Neural cell (in vitro differentiated cells): Measurements from ENCODE around the gene WDSUB1. TPM values are rescaled to one million over a fixed set of nuclear protein-coding genes. Genes with fewer than 3 reads are reported as not detected.

Experiments
- H2AFZ ChIP-seq: fragments of 200-600, 300-800 bp; sonication (generic), shearing (Covaris generic); 2 replicates; pipeline ENCODE4 v1.6.0; 2014; ENCODE audit warnings: low read depth, mild to moderate bottlenecking, antibody characterized with exemption, low read length, moderate library complexity
- H3F3A ChIP-seq: fragments of 200-600 bp; shearing (Covaris generic); 2 replicates; pipeline ENCODE4 v1.6.1; 2016; ENCODE audit warnings: mild to moderate bottlenecking, moderate library complexity, mixed read lengths, antibody characterized with exemption, low read length; ENCODE audit not compliant: insufficient read depth, poor library complexity, severe bottlenecking
- H3K27ac ChIP-seq: fragments of 200-600, 300-800 bp; sonication (generic), shearing (Covaris generic); 2 replicates; pipeline ENCODE4 v1.5.1; 2014; ENCODE audit warnings: mild to moderate bottlenecking, low read length, moderate library complexity
- H3K27me3 ChIP-seq: fragments of 300-800, 200-600 bp; sonication (generic), shearing (Covaris generic); 2 replicates; pipeline ENCODE4 v1.6.0; 2014; ENCODE audit warnings: mild to moderate bottlenecking, low read depth, low read length, moderate library complexity; ENCODE audit not compliant: insufficient read depth
- H3K36me3 ChIP-seq: fragments of 300-800, 200-600 bp; sonication (generic), shearing (Covaris generic); 2 replicates; pipeline ENCODE4 v1.5.1; 2014; ENCODE audit warnings: mild to moderate bottlenecking, antibody characterized with exemption, low read length, moderate library complexity; ENCODE audit not compliant: insufficient read depth
- H3K4me2 ChIP-seq: fragments of 300-800, 200-600 bp; sonication (generic), shearing (Covaris generic); 2 replicates; pipeline ENCODE4 v1.6.0; 2014; ENCODE audit warnings: mild to moderate bottlenecking, low read length
- H3K4me3 ChIP-seq: fragments of 300-800, 200-600 bp; sonication (generic), shearing (Covaris generic); 2 replicates; pipeline ENCODE4 v1.5.1; 2014; ENCODE audit warnings: mild to moderate bottlenecking, low read length, moderate library complexity
- H3K79me2 ChIP-seq: fragments of 200-600 bp; shearing (Covaris generic); replicated peaks from 2 replicates; pipeline ENCODE4 v1.6.0; 2014; ENCODE audit warnings: mild to moderate bottlenecking, low read length, moderate library complexity; ENCODE audit not compliant: insufficient read depth
- H3K9ac ChIP-seq: fragments of 300-800, 200-600 bp; sonication (generic), shearing (Covaris generic); 2 replicates; pipeline ENCODE4 v1.6.1; 2016; ENCODE audit warnings: mild to moderate bottlenecking, low read length, mixed read lengths
- H3K9me2 ChIP-seq: fragments of 200-600 bp; shearing (Covaris generic); 2 replicates; pipeline ENCODE4 v1.6.1; 2016; ENCODE audit warnings: mild to moderate bottlenecking, low read length, mixed read lengths; ENCODE audit not compliant: insufficient read depth
- H3K9me3 ChIP-seq: fragments of 200-600, 300-800 bp; sonication (generic), shearing (Covaris generic); 2 replicates; pipeline ENCODE4 v1.6.1; 2016; ENCODE audit warnings: mild to moderate bottlenecking, mixed run types, low read length, moderate library complexity, mixed read lengths
- H4K20me1 ChIP-seq: fragments of 200-600 bp; shearing (Covaris generic); 2 replicates; pipeline ENCODE4 v1.6.1; 2016; ENCODE audit warnings: mild to moderate bottlenecking, mixed run types; ENCODE audit not compliant: insufficient read depth
- CTCF ChIP-seq: fragments of 450-650 bp; IDR thresholded peaks from 2 replicates; pipeline ENCODE4 v1.5.1; 2014; ENCODE audit warnings: antibody characterized with exemption, mild to moderate bottlenecking, moderate library complexity; ENCODE audit not compliant: poor library complexity, severe bottlenecking
- EP300 ChIP-seq: fragments of 450-650 bp; conservative IDR thresholded peaks from 2 replicates; pipeline ENCODE4 v1.6.1; 2014; ENCODE audit warnings: antibody characterized with exemption, mild to moderate bottlenecking, moderate library complexity; ENCODE audit not compliant: poor library complexity, severe bottlenecking
- EZH2 ChIP-seq: fragments of 200-600, 300-800 bp; shearing (Covaris generic), sonication (generic); IDR thresholded peaks from 2 replicates; pipeline ENCODE4 v1.6.1; 2014; ENCODE audit warnings: antibody characterized with exemption, low read length, borderline replicate concordance, mild to moderate bottlenecking; ENCODE audit not compliant: insufficient read depth, poor library complexity, severe bottlenecking
- MXI1 ChIP-seq: fragments of 450-650 bp; conservative IDR thresholded peaks from 2 replicates; pipeline ENCODE4 v1.6.1; 2014; ENCODE audit warnings: antibody characterized with exemption, mild to moderate bottlenecking; ENCODE audit not compliant: poor library complexity, severe bottlenecking
- POLR2AphosphoS5 ChIP-seq: IDR thresholded peaks from 2 replicates; pipeline ENCODE4 v1.6.1; 2012
- RAD21 ChIP-seq: fragments of 450-650 bp; conservative IDR thresholded peaks from 2 replicates; pipeline ENCODE4 v1.6.1; 2014; ENCODE audit warnings: antibody characterized with exemption, mild to moderate bottlenecking, moderate library complexity
- REST ChIP-seq: IDR thresholded peaks from 2 replicates; pipeline ENCODE4 v1.6.1; 2012; ENCODE audit warnings: borderline replicate concordance
- SMC3 ChIP-seq: fragments of 450-650 bp; conservative IDR thresholded peaks from 2 replicates; pipeline ENCODE4 v1.6.1; 2014; ENCODE audit warnings: antibody characterized with exemption, mild to moderate bottlenecking, moderate library complexity; ENCODE audit not compliant: poor library complexity
- TAF1 ChIP-seq: IDR thresholded peaks from 2 replicates; pipeline ENCODE4 v1.6.1; 2012; ENCODE audit warnings: low read depth
- polyA plus RNA-seq: library from polyadenylated mRNA; depleted of rRNA; stranded (reverse); fragments of >200 nt; gene quantifications from 2 replicates; pipeline ENCODE4 v1.2.3, GENCODE V29; 2014

WDSUB1 gene
- polyA plus RNA-seq, 1 donor from 2014 or later, result 11.1 TPM

GRCh38 chr2:159286709-159287441 is 372 bp upstream of the WDSUB1 start:
- H3K79me2 ChIP-seq, result no peaks in the 10 kb centered on the region
- TF ChIP-seq TAF1, result no peak
- no peak for TF ChIP-seq REST
- peak; percentile 3 for TF ChIP-seq EP300
- H4K20me1 ChIP-seq, result no peaks in the 10 kb centered on the region
- no peaks in the 10 kb centered on the region for H3K36me3 ChIP-seq
- H3K9me2 ChIP-seq, result no peaks in the 10 kb centered on the region
- H3K27ac ChIP-seq, result no peak overlapping the region
- peak overlapping the region; percentile 65 for H3K4me2 ChIP-seq
- H2AFZ ChIP-seq, result peak overlapping the region; percentile 65
- H3K9ac ChIP-seq, result peak overlapping the region; percentile 63
- no peaks in the 10 kb centered on the region for H3K9me3 ChIP-seq
- peak overlapping the region; percentile 88 for H3K4me3 ChIP-seq
- no peaks in the 10 kb centered on the region for H3F3A ChIP-seq
- no peaks in the 10 kb centered on the region for H3K27me3 ChIP-seq

GRCh38 chr2:159285433-159285832 is 1.1 kb downstream of the WDSUB1 start:
- Histone ChIP-seq H4K20me1 (no peaks in the 10 kb centered on the region), H2AFZ (no peak overlapping the region), H3K9me2 (no peaks in the 10 kb centered on the region), H3K27ac (no peak overlapping the region), H3K4me2 (peak overlapping the region; percentile 76), H3K9me3 (no peaks in the 10 kb centered on the region), H3K27me3 (no peaks in the 10 kb centered on the region), H3K36me3 (no peaks in the 10 kb centered on the region), H3F3A (no peaks in the 10 kb centered on the region), H3K79me2 (no peaks in the 10 kb centered on the region), H3K9ac (no peak overlapping the region), H3K4me3 (peak overlapping the region; percentile 88)
- no peak for TF ChIP-seq EP300
- TF ChIP-seq TAF1, result no peak
- TF ChIP-seq MXI1, result no peak
- TF ChIP-seq RAD21, result no peak
- TF ChIP-seq SMC3, result no peak
- TF ChIP-seq CTCF, result no peak

- Histone ChIP-seq H3K9me2 (no peaks in the 10 kb centered on the region), H3K79me2 (no peaks in the 10 kb centered on the region), H3F3A (no peaks in the 10 kb centered on the region), H3K36me3 (no peaks in the 10 kb centered on the region), H3K4me2 (no peak overlapping the region), H4K20me1 (no peaks in the 10 kb centered on the region), H2AFZ (no peak overlapping the region), H3K4me3 (no peak overlapping the region), H3K27ac (no peak overlapping the region), H3K9me3 (no peaks in the 10 kb centered on the region), H3K27me3 (no peaks in the 10 kb centered on the region), H3K9ac (no peak overlapping the region)
- TF ChIP-seq EP300 (no peak), EZH2 (no peak), MXI1 (no peak), SMC3 (no peak), POLR2AphosphoS5 (no peak), TAF1 (no peak), REST (no peak), CTCF (no peak), RAD21 (no peak)
Observed at GRCh38 chr2:159283529-159283928, 3.0 kb downstream of the WDSUB1 start.
